ENCODE results near the gene PRCD.
A peak's percentile ranks its signal among the peaks of the same experiment; 100 is the strongest.

PRCD gene

GRCh38 chr17:76585033-76585648 is 45.3 kb downstream of the PRCD start:
- H3K27me3 ChIP-seq (ENCODE audit: control insufficient read depth, insufficient read depth, low read length), result peaks cover 21% of the 10 kb centered on the region
- no peak overlapping the region for H3K27ac ChIP-seq (ENCODE audit: low read depth, low read length)
- H3K9ac ChIP-seq (ENCODE audit: low read length), result no peak overlapping the region
- no peaks in the 10 kb centered on the region for H3K36me3 ChIP-seq (ENCODE audit: control insufficient read depth, insufficient read depth, low read length)
- peak overlapping the region; percentile 46 for H3K4me3 ChIP-seq (ENCODE audit: low read length)
- no peaks in the 10 kb centered on the region for H3K4me1 ChIP-seq (ENCODE audit: control insufficient read depth, insufficient read depth, low read length)

GRCh38 chr17:76585649-76586593 is 46.1 kb downstream of the PRCD start, which contains the start of gene ST6GALNAC2:
ST6GALNAC2 (minus strand) TSS chr17:76585860; CDS start chr17:76585808, 52 bp downstream.
- Histone ChIP-seq H3K27ac (ENCODE audit: low read depth, low read length) (no peak within 1 kb of the TSS), H3K9ac (ENCODE audit: low read length) (peak within 1 kb of the TSS; percentile 36), H3K27me3 (ENCODE audit: control insufficient read depth, insufficient read depth, low read length) (peaks cover 21% of the 10 kb centered on the region)

GRCh38 chr17:76586741-76587487 is 47.1 kb downstream of the PRCD start:
- H3K4me3 ChIP-seq (ENCODE audit: low read length), result no peak overlapping the region
- H3K4me1 ChIP-seq (ENCODE audit: control insufficient read depth, insufficient read depth, low read length), result no peaks in the 10 kb centered on the region

More at GRCh38 chr17:76585649-76586593, 46.1 kb downstream of the PRCD start, which contains the start of gene ST6GALNAC2:
- Histone ChIP-seq H3K4me1 (ENCODE audit: control insufficient read depth, insufficient read depth, low read length) (no peaks in the 10 kb centered on the region), H3K36me3 (ENCODE audit: control insufficient read depth, insufficient read depth, low read length) (no peaks in the 10 kb centered on the region), H3K4me3 (ENCODE audit: low read length) (peak within 1 kb of the TSS; percentile 46)

GRCh38 chr17:76588182-76588581 is 48.3 kb downstream of the PRCD start:
- H3K27ac ChIP-seq (ENCODE audit: low read depth, low read length), result no peak overlapping the region
- H3K9ac ChIP-seq (ENCODE audit: low read length), result no peak overlapping the region

More at GRCh38 chr17:76586741-76587487, 47.1 kb downstream of the PRCD start:
- Histone ChIP-seq H3K9ac (ENCODE audit: low read length) (no peak overlapping the region), H3K36me3 (ENCODE audit: control insufficient read depth, insufficient read depth, low read length) (no peaks in the 10 kb centered on the region), H3K27ac (ENCODE audit: low read depth, low read length) (no peak overlapping the region), H3K27me3 (ENCODE audit: control insufficient read depth, insufficient read depth, low read length) (peaks cover 21% of the 10 kb centered on the region)

GRCh38 chr17:76593384-76593826 is 53.6 kb downstream of the PRCD start:
- H3K4me3 ChIP-seq (ENCODE audit: low read length), result no peak overlapping the region
- no peaks in the 10 kb centered on the region for H3K36me3 ChIP-seq (ENCODE audit: control insufficient read depth, insufficient read depth, low read length)
- H3K4me1 ChIP-seq (ENCODE audit: control insufficient read depth, insufficient read depth, low read length), result no peaks in the 10 kb centered on the region
- no peak overlapping the region for H3K27ac ChIP-seq (ENCODE audit: low read depth, low read length)
- H3K27me3 ChIP-seq (ENCODE audit: control insufficient read depth, insufficient read depth, low read length), result peaks cover 4% of the 10 kb centered on the region
- H3K9ac ChIP-seq (ENCODE audit: low read length), result no peak overlapping the region

More at GRCh38 chr17:76588182-76588581, 48.3 kb downstream of the PRCD start:
- no peaks in the 10 kb centered on the region for H3K36me3 ChIP-seq (ENCODE audit: control insufficient read depth, insufficient read depth, low read length)
- H3K27me3 ChIP-seq (ENCODE audit: control insufficient read depth, insufficient read depth, low read length), result peaks cover 21% of the 10 kb centered on the region
- no peak overlapping the region for H3K4me3 ChIP-seq (ENCODE audit: low read length)
- no peaks in the 10 kb centered on the region for H3K4me1 ChIP-seq (ENCODE audit: control insufficient read depth, insufficient read depth, low read length)

- H3K27ac ChIP-seq (ENCODE audit: low read depth, low read length), result no peak overlapping the region
- H3K4me1 ChIP-seq (ENCODE audit: control insufficient read depth, insufficient read depth, low read length), result no peaks in the 10 kb centered on the region
- no peaks in the 10 kb centered on the region for H3K36me3 ChIP-seq (ENCODE audit: control insufficient read depth, insufficient read depth, low read length)
- H3K27me3 ChIP-seq (ENCODE audit: control insufficient read depth, insufficient read depth, low read length), result peaks cover 4% of the 10 kb centered on the region
- H3K9ac ChIP-seq (ENCODE audit: low read length), result no peak overlapping the region
- H3K4me3 ChIP-seq (ENCODE audit: low read length), result no peak overlapping the region
Measured at GRCh38 chr17:76593959-76594358, 54.1 kb downstream of the PRCD start.

GRCh38 chr17:76594690-76595089 is 54.8 kb downstream of the PRCD start:
- H3K4me1 ChIP-seq (ENCODE audit: control insufficient read depth, insufficient read depth, low read length), result no peaks in the 10 kb centered on the region

More at GRCh38 chr17:76594690-76595089, 54.8 kb downstream of the PRCD start:
- no peak overlapping the region for H3K27ac ChIP-seq (ENCODE audit: low read depth, low read length)
- H3K27me3 ChIP-seq (ENCODE audit: control insufficient read depth, insufficient read depth, low read length), result no peaks in the 10 kb centered on the region
- no peak overlapping the region for H3K4me3 ChIP-seq (ENCODE audit: low read length)
- no peaks in the 10 kb centered on the region for H3K36me3 ChIP-seq (ENCODE audit: control insufficient read depth, insufficient read depth, low read length)
- H3K9ac ChIP-seq (ENCODE audit: low read length), result no peak overlapping the region
